Endothelial cell of umbilical vein (primary cell): ENCODE measurements around the gene SLC7A8.

Experiments used
- EZH2 ChIP-seq: IDR thresholded peaks from 2 replicates; pipeline ENCODE4 v1.6.1; 2012; ENCODE audit warnings: borderline replicate concordance, low read depth, mild to moderate bottlenecking, moderate library complexity, low read length, inconsistent platforms; ENCODE audit not compliant: severe bottlenecking
- FOS ChIP-seq: IDR thresholded peaks from 2 replicates; pipeline ENCODE4 v1.6.1; 2011; ENCODE audit warnings: mild to moderate bottlenecking, low read length, moderate library complexity, borderline replicate concordance; ENCODE audit not compliant: insufficient read depth
- GATA2 ChIP-seq: IDR thresholded peaks from 2 replicates; pipeline ENCODE4 v1.7.0; 2011; ENCODE audit warnings: low read depth, mild to moderate bottlenecking, moderate library complexity, mixed read lengths, low read length; ENCODE audit not compliant: insufficient read length, insufficient read depth
- JUN ChIP-seq: IDR thresholded peaks from 2 replicates; pipeline ENCODE4 v1.6.1; 2011; ENCODE audit warnings: borderline replicate concordance, low read depth; ENCODE audit not compliant: insufficient read length, insufficient read depth
- MYC ChIP-seq: IDR thresholded peaks from one replicate; pipeline ENCODE4 v1.6.1; 2011; ENCODE audit warnings: mild to moderate bottlenecking, low read depth, low read length
- POLR2A ChIP-seq: IDR thresholded peaks from 2 replicates; pipeline ENCODE4 v1.6.1; 2012; ENCODE audit warnings: low read depth, mild to moderate bottlenecking, control low read depth, low read length
- POLR2AphosphoS5 ChIP-seq: IDR thresholded peaks from 2 replicates; pipeline ENCODE4 v1.6.1; 2012; ENCODE audit warnings: low read depth, mild to moderate bottlenecking, control low read depth, low read length, moderate library complexity; ENCODE audit not compliant: insufficient read depth
- TF ChIP-seq, protein P1 (sequence below), 2 donors: IDR thresholded peaks; 1 replicate in 1 of 2; 2 replicates in 1 of 2; pipeline ENCODE4 v1.5.1; 2011; ENCODE audit warnings: low read length in 2 of 2, mild to moderate bottlenecking in 2 of 2, moderate library complexity in 2 of 2, control low read depth in 1 of 2, inconsistent platforms in 1 of 2, low read depth in 1 of 2; ENCODE audit not compliant: insufficient read depth in 1 of 2; ENCODE audit errors: extremely low read depth in 1 of 2
- TF ChIP-seq, protein P2 (sequence below): IDR thresholded peaks from 2 replicates; pipeline ENCODE4 v1.6.1; 2011; ENCODE audit not compliant: insufficient read depth, insufficient read length

DNA sequence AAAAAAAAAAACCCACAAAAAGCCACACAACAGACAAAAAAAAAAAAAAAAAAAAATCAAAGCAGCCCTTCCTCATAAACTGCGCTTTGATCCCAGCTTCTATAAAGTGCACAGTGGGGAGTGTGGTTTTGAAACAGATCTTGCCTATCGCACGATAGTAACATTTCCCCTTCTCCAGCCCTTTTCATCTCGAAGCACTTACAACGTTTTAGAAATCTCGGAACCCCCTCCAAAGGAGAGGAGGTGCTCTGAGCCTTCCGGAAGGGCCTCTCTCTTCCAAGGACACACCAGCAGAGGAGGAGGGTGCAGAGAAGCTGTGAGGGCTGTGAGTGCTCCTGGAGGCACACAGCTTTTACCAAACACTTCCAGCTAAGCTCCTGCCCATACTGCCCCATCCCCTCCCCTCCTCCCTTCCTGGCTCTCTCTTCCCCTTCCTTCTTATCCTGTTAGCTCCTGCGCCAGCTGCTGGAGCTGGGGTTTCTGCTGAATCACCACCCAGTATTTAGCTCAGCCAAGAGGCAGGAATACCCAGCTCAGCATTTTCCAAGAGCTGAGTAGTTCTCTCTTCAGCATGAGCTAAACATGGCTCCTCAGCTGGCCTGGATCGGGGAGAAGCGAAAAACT, 28.4 kb downstream of the SLC7A8 start:
- TF ChIP-seq, protein P1, sequence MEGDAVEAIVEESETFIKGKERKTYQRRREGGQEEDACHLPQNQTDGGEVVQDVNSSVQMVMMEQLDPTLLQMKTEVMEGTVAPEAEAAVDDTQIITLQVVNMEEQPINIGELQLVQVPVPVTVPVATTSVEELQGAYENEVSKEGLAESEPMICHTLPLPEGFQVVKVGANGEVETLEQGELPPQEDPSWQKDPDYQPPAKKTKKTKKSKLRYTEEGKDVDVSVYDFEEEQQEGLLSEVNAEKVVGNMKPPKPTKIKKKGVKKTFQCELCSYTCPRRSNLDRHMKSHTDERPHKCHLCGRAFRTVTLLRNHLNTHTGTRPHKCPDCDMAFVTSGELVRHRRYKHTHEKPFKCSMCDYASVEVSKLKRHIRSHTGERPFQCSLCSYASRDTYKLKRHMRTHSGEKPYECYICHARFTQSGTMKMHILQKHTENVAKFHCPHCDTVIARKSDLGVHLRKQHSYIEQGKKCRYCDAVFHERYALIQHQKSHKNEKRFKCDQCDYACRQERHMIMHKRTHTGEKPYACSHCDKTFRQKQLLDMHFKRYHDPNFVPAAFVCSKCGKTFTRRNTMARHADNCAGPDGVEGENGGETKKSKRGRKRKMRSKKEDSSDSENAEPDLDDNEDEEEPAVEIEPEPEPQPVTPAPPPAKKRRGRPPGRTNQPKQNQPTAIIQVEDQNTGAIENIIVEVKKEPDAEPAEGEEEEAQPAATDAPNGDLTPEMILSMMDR (IDR thresholded peaks at IDR 0.05; ENCODE audit: extremely low read depth in 1 of 2, insufficient read depth in 1 of 2, low read depth in 1 of 2, low read length in 2 of 2), result no peak
- TF ChIP-seq POLR2A (no peak), EZH2 (no peak), POLR2AphosphoS5 (no peak), MYC (no peak), FOS (peak; percentile 18), JUN (no peak), GATA2 (no peak)
- TF ChIP-seq, protein P2, sequence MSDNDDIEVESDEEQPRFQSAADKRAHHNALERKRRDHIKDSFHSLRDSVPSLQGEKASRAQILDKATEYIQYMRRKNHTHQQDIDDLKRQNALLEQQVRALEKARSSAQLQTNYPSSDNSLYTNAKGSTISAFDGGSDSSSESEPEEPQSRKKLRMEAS, result no peak
